HG03342 (cell line): ENCODE data around the gene EPHB6.

ENCODE experiments used
- ATAC-seq: cut with Tn5 transposase; IDR thresholded peaks from one replicate; pipeline ENCODE4 v1.9.1; 2021; ENCODE audit warnings: mild to moderate bottlenecking, moderate library complexity; ENCODE audit not compliant: unreplicated experiment

EPHB6 gene, protein sequence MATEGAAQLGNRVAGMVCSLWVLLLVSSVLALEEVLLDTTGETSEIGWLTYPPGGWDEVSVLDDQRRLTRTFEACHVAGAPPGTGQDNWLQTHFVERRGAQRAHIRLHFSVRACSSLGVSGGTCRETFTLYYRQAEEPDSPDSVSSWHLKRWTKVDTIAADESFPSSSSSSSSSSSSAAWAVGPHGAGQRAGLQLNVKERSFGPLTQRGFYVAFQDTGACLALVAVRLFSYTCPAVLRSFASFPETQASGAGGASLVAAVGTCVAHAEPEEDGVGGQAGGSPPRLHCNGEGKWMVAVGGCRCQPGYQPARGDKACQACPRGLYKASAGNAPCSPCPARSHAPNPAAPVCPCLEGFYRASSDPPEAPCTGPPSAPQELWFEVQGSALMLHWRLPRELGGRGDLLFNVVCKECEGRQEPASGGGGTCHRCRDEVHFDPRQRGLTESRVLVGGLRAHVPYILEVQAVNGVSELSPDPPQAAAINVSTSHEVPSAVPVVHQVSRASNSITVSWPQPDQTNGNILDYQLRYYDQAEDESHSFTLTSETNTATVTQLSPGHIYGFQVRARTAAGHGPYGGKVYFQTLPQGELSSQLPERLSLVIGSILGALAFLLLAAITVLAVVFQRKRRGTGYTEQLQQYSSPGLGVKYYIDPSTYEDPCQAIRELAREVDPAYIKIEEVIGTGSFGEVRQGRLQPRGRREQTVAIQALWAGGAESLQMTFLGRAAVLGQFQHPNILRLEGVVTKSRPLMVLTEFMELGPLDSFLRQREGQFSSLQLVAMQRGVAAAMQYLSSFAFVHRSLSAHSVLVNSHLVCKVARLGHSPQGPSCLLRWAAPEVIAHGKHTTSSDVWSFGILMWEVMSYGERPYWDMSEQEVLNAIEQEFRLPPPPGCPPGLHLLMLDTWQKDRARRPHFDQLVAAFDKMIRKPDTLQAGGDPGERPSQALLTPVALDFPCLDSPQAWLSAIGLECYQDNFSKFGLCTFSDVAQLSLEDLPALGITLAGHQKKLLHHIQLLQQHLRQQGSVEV

DNA sequence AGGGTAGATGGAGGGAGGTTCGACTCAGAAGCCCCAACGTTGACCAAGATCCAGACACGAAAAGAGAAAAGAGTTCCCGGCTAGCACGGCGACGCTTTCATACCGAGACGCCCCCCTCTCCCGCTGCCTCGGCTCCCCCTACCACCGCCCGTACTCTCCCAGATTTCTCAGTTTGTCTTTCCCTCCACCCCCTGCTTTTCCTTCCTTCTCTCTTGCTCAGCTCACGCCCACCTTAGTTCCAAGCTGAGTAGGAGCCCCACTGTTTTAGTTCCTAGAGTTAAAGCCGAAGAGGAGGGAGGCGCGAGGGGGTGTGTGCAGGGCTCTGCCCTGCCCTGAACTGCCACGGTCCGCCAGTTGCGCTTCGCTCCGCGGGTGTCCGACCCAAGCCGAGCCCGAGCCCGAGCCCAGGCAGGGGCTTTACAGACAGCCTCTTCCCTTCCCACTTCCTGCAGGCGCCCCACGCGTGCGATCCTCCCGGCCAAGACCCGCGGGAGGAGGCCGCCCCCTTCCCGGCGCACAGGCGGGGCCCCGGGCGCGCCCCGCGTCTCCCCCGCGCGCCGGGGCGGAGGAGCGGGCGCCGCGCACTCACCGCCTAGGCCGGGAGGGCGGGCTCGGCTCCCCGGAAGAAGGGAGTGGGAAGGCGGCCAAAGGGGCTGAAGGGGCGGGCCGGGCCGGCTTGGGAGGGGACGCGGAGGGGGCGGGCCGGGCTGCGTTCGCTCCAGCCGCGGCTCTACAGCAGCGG lies at the start of gene EPHB6:
EPHB6 (plus strand) TSS at position 705 of the 742 bp plus-strand sequence. CDS start 8,152 bp downstream, outside the sequence.
- peak; percentile 45 for ATAC-seq

DNA sequence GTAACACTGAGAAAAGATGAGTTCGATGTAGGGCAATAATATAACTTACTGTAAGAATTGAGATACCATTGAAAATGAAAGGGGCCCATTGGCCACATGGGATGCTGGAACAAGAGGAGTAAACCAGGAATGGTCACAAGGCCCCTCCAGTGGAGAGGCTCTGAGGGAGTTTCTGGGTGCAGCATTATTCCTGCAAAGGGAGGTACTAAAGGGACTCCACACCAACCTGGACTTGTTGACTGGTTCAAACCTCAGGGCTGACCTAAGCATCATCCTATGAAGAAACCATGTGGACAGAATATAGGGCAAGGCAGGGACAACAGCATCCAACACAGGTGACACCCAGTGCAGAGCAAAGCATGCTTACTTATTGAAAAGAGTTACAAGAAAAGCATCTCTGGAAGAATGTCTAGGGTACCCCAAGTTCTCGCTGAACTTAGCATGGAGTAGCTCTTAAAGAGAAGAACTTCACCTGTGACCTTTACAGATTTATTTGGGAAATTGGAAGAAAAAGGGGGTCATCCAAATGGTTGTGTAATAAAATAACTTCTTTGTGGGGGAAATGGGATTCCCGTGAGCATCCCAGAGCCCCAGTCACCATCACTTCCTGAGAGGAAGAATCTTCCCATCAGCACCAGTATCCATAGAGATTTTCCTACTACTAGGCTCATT lies 49.4 kb upstream of the EPHB6 start:
- ATAC-seq, result no peak

DNA sequence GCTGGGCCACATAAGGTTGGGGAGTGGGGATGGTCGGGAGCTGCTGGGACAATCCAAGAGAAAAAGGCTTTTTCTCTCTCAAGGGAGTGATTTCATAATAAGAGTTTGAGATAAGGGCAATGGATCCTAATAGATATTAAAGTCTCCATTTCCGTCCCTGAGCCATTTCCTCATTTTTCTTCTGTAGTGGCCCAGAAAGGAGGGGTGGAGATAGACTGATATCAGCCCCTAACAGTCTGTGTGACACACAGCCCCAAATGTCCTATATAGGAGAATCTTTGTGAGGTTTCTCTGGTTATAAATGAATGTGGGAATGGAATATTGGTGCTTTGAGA lies 48.9 kb upstream of the EPHB6 start:
- ATAC-seq, result no peak

DNA sequence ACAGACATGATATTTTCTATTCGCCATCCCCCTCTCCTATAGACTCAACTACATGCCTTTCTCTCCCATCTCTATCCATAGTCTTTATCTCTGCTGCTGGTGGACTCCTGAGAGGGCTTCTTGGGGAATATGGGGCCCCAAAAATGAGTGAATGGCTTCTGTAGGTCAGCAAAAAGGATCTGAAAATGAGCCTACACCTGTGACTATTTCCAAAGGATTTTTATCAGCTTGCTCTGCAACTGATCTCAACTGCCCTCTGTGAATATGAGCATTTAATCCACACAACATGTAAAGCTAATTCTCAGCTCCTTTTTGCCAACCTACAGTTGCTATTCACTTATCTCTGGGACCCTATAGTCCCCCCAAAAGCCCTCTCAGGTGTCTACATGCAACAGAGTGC lies 47.9 kb upstream of the EPHB6 start:
- no peak for ATAC-seq

DNA sequence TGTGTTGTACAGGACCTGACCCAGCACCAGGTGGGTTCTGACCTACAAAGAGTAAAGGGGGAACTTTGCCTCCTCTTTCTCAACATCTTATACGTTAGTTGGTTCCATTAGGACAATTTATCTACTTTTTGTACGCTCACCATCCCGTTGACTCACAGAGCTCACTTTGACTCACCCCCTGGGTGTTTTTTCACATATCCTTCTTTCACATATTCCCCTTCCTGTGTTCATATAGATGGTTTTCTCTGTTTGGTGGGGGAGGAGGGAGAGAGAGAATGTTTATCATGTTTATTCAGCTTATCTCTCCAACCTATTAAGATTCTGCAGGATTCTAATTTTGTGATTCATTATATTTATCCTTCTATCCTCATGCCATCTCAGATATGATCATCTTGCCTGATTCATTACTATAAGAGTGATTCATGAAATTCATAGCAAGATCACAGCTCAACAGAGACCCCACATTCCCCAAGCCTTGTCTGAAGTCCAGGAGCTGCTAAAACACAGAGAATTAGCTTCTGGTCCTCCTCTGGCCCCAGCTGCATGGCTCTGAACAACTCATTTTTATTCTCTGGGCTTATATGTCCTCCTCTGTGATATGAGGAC lies 46.9 kb upstream of the EPHB6 start:
- no peak for ATAC-seq

DNA sequence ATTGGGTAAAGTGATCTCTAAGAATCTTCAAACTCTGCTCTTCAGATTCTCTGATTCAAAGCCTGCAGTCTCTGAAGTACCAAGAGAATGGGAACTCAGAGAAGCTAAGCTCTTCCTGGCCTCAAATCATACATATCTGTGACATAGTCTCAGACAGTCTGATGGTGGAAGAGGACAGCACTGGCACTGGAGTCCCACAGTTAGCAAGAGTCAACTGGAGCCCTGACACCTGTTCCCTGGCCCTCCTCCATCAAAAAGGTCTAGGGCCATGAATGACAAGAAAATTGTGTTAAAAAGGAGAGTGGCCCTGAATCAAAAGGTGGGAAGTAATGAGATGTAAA lies 46.4 kb upstream of the EPHB6 start:
- ATAC-seq, result peak; percentile 21

DNA sequence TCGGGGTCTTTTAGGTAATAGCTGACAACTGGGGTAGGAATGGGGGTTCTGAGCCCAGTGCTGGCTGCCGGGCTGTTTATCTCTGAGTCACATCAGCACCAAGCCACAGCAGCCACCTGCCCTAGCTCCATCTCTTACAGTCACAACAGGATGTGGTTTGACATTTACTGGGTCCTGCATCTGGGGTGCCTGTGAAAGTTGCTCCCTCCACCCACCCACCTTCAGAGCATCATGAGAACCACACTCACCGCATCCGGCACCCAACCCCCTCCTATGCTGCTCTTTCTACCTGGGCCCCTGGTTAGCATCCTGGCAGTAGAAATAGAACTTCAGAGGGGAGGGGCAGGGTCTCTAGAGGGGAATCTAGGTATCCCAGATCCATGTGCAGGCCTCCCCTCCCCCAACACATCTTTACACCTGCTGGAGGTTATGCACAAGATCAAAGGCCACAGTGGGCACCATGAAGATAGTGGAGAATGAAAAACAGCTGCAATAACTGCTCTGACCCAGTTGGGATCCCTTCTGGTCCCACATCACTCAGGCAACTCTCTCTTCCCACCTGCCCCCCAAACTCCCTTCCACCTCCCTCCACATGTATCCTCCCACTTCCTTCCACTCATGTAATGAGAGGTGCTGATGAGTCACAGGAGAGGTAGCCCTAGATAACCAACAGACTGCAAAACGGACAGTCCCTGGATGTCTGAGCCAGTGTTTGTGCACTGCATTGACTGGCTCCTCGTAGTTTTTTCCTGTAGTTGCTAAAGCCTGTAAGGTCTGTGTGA lies 45.9 kb upstream of the EPHB6 start:
- ATAC-seq, result peak; percentile 90

DNA sequence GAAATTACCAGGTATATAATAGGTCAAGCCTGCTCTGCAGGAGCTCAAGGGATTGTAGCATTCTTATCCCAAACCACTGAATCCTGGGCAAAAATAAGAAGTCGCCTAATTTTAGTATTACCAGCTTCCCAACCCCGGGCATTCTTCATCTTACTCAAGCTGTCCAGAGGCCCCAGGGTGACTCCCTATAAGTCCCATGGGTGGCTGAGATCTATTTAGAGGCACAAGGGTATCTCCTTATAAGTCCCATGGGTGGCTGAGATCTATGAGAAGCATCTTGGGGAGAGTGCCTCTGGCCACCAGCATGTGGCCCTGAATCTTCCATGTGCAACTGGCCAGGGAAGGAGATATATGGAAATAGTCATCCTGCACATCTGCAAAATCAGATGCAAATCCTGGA lies 45.2 kb upstream of the EPHB6 start:
- no peak for ATAC-seq

DNA sequence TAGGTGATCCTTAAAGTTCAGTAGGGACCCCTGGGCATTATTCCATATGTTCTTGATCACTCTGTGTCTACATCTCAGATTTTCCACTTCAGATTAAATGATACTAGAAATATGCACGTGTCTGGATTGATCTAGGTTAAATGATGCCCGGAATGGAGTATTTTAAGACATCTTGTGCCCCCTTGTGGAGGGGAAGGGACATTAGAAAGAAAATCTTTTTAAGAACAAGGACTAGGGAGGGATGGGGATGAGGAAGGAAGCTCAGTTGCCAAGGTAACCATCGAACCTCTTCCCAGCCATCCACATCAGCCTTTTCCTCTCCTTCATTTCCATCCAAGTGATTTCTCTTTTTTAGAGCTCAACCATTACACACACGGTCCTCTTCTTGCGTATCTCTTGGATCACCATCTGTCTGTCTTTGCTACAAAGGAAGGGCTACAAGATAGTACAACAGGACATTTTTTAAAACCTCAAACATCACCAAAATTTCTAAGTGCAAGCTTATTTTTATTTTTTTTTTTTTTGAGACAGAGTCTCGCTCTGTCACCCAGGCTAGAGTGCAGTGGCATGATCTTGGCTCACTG lies 43.6 kb upstream of the EPHB6 start:
- ATAC-seq, result no peak

DNA sequence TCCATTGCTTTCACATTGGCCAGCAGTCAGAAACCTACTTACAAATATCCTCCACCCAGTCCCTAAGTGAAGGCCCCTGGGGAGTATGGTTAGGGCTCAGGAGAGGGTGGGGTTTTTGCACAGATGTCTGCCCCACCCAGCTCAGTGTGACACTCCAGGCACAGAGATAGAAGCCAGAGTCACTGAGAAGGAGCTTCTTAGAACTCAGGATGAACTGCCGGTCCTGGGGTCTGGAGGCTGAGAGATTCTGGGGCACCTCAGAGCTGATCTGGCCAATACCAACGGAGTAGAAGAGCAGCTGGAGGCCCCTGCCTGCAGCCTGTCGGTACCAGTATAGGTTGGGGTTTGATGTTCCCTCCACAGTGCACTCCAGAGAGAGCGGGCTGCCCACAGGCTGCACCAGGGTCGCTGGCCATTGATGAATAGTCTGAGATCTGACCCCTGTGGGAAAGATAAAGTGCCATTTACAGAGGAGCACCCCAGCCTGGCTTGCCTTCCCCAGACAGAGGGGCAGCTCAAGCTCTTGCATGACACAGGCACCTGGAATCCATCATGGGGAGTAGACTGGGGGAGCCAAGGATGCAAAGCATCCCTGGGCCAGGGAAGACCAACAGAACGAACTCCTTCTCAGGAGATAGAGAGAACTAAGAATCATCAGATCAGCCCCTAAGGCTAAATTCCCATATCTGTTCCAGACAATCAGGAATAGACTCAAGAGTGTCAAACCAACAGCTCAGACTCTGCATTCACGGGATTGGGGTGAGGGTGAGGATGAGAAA lies 42.2 kb upstream of the EPHB6 start:
- ATAC-seq, result no peak

DNA sequence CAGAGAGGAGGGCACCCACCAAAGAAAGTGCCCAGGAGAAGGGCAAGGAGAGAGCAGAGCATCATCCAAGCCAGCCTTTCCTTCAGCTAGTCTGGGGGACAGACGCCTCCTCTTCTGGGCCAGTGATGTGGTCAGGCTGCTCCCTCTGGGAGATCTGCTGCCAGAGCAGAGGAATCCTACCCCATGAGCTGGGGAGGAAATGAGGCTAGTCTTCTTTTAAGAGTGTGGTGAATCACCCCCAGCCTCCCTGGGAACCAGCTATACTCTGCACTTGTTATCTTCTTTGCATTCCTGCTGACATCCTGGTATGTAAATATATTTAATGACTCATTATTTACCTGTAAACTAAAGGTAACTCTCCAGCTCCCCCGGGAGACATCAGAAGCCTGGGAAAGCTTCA lies 41.6 kb upstream of the EPHB6 start:
- no peak for ATAC-seq

DNA sequence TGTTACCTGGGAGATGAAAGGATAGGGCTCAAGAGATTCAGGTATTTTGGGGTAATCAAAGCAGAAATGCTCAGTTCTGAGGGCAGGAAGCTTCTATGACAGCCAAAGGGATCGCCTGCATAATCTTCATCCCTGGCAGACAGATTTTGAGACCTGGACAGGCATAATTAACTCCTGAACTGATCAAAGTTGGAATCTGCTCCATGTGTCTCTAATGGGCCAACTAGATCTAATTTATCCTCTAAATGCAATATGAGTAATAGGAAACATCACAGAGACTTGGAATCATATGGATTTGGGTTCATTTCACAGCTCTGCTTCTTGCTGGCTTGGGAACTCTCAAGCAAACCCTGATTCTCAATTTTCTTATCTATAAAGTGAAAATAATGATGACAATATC lies 41.2 kb upstream of the EPHB6 start:
- no peak for ATAC-seq

DNA sequence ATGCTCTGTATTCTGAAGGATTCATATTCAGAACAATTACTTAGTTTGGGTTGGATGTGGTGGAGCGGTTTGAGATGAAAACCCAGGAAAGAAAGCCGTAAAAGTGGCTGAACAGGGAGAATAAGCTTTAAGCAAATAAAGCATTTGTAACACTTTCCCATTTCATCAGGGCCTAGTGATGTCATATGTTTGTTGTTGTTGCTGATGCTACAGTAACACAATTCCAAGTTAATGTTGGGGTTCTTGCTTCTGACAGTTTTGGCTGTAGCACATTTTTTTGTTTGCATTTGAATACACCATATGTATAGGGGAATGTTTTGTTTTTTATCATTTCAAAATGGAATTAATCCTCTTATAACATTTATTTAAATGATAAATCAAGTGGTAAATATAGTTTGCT lies 40.4 kb upstream of the EPHB6 start:
- no peak for ATAC-seq

DNA sequence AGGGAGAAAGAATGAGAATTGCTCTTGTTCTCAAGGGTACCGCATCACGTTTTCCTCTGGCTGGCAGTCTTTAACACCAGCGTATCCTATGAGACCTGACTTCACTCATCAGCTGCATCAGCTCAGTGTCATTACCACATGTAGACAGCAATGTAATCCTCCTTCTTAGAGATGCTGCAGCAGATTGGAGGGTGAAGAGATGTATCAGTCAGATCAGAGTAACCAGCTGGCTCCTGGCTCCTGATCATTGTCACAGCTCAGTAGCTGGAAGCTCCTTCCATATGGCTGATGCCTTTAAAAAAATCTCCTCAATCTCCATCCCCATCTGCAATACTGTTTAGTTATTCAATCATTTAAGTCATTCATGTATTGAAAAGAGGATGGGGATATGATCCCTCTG lies 39.7 kb upstream of the EPHB6 start:
- no peak for ATAC-seq

DNA sequence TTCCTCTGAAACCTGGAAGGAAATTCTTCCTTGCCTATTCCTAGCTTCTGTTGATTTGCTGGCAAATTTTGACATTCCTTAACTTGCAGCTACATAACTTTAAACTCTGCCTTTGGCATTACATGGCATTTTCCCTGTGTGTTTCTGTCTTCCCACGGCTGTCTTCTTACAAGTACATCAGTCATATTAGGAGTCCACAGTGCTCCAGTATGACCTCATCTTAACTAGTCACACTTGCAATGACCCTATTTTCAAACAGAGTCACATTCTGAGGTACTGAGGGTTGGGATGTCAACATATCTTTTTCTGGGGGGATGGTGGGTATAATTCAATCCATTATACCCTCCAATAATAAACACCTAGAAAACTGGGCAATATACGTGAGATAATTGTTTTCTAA lies 37.4 kb upstream of the EPHB6 start:
- ATAC-seq, result no peak

DNA sequence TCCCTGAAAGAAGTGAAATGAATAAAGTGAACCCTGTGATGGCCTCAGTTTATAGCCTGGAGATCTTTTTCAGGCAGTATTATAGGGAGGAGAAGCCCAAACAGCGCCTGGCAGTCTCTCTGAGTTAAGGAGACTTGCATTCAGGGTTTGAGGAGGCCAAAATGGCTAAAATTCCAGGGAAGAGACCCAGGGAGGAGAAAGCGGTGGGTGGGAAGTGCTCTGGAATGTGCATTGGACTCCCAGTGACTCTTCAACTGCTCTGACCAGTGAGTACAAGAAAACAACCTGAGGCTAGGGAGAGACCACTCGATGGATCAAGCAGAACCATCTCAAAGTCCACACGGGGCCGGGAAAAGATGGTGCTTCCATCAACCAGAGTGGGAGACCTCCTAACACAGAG lies 35.3 kb upstream of the EPHB6 start:
- no peak for ATAC-seq

DNA sequence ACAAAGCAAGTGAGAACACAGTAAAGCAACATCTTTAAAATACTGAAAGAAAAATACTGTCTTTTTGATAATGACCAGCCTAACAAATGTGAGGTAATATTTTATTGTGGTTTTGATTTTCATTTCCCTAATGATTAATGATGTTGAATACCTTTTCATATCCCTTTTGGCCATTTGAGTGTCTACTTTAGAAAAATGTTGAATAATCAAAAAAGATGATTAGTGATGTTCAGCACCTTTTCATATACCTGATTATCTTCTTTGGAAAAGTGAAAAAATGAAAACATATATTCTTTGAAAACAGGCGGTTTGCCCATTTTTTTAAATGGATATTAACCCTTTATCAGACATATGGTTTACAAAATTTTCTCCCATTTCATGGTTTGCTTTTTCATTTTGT lies 32.2 kb upstream of the EPHB6 start:
- ATAC-seq, result no peak

DNA sequence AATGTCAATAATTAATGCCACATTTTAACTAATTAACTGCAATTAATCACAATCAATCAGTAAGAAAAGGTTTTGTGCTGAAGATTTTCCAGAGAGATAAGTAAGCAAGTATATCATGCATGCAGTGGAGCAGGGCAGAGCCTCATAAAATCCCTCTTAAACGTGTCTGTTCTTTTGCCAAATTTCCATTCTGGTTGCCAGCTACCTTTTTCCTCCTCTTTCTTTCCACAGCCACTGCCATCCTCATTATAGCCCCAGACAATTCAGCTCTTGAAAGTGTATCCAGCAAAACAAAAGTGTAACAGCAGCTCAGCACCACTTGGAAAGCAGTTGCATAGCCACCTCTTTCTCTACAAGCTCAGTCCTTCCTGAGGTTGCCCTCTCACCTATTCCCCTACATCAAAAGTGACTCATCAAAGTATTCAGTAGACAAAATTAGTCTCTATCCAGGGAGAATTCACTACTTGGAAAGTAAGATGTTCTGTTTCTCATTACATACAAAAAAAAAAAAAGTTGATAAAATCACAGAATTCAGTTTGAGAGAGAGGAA lies 26.9 kb upstream of the EPHB6 start:
- ATAC-seq, result no peak
